PC-9 (cell line): ENCODE measurements around the gene PLEKHA1.

ENCODE experiments used
- CTCF ChIP-seq: fragments of 200-600 bp; sonication (generic); conservative IDR thresholded peaks from 2 replicates; pipeline ENCODE4 v1.6.1; 2017; ENCODE audit warnings: mixed run types, antibody characterized with exemption, mild to moderate bottlenecking, moderate library complexity
- EZH2 ChIP-seq: fragments of 200-600 bp; sonication (generic); IDR thresholded peaks from 2 replicates; pipeline ENCODE4 v1.8.0; 2017; ENCODE audit warnings: antibody characterized with exemption, low read depth

GRCh38 chr10:122346326-122346950 is 28.1 kb upstream of the PLEKHA1 start:
- no peak for TF ChIP-seq CTCF
- no peak for TF ChIP-seq EZH2
